ENCODE measurements around the gene ST3GAL6.

- no peak for TF ChIP-seq CTCF (IDR thresholded peaks at IDR 0.05; ENCODE audit: low read length)
- no peak for TF ChIP-seq EZH2 (optimal IDR thresholded peaks at IDR 0.05; ENCODE audit: low read depth, low read length)
Observed at GRCh38 chr3:98731720-98732285, 31.3 kb upstream of the ST3GAL6 start.

All from MM.1S (cell line).